Limb (tissue), 2 donors: ENCODE data around the gene WWOX.

Source experiments
- DNase-seq, 2 donors: peaks; one replicate each; pipeline ENCODE4 v3.0.0-alpha.2; 2016; ENCODE audit errors: extremely low spot score in 2 of 2

WWOX gene

DNA sequence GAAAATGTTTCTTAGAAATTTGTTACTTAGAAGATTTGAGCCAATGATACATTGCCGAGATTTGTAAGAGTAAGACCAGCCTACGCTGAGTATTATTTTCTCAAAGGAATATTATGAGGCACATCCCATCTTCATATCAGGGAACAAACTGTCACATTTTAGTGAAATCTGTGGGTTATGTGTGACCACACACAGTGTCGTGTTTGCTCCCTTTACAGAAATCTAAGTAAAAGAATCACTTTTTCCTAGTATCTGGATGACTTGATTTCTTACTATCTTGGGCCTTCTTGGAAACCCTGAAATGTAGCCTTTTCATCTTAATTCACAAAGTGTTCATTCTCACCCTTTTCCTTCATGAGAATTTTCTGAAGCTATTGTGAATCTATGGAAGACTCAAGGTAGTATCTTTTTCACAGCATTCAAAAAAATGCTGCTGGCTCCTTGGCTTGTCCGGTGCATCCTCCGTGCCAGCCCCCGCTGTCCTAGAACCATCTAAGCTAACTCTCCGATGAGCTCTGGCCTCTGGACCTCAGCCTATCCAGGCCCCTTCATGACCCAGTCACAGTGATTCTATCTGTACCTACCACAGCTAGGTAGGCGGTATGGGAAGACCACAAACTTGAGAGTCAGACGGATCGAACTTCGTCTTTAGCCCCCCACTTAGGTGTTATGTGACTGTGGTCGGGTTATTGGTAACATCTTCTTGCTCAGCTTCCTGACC, 976.8 kb downstream of the WWOX start:
- DNase-seq, result no peak

DNA sequence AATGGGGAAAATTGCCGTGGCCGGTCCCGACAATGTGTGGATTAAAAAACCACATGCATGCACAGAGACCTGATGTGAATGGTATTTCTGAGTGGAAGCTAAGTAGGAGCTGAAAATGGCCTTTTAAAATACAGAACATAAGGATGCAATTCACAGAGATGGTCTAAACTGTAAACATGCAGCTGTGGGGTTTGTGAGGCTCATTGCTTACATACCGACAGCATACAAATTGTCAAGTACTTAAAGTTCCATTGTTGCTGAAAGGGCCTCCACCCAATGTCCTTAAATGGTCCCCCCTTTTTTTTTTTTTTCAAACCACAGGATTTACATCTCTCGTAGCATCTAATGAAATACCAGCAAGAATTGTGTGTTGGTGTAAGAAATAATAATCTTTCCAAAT, 977.9 kb downstream of the WWOX start:
- DNase-seq, result no peak

DNA sequence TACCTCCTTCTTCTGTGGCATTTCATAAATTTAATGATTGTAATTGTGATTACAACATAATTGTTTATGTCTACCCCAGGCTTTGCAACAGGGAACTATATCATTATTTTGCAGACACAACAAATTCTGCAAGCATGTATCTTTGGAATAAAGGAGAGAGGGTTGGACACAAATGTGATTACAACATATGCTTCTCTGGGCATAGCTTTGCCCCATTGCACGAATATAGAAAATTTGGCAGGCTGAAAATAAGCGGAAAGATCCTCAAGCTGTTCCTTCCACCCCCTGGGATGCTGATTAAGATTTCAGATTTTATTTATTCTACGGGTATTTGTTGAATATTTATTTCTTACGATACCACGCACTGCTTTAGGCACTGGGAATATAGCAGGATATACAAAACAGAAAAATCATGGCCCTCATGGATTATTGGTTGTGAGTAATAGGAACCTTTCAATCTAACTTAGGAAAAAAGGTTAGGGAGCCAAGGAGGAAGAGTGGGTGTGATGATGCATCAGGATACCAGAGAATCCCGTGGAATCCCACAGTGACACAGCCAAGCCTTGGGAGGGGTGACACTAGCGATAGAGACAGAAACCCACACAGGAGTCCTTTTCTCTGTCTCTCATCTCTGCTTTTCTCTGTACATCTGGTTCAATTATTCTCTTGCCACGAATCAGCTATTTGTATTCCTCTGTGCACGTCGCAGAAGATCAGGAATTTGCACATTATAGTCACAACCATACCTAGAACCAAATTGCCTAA, 980.4 kb downstream of the WWOX start:
- no peak for DNase-seq

DNA sequence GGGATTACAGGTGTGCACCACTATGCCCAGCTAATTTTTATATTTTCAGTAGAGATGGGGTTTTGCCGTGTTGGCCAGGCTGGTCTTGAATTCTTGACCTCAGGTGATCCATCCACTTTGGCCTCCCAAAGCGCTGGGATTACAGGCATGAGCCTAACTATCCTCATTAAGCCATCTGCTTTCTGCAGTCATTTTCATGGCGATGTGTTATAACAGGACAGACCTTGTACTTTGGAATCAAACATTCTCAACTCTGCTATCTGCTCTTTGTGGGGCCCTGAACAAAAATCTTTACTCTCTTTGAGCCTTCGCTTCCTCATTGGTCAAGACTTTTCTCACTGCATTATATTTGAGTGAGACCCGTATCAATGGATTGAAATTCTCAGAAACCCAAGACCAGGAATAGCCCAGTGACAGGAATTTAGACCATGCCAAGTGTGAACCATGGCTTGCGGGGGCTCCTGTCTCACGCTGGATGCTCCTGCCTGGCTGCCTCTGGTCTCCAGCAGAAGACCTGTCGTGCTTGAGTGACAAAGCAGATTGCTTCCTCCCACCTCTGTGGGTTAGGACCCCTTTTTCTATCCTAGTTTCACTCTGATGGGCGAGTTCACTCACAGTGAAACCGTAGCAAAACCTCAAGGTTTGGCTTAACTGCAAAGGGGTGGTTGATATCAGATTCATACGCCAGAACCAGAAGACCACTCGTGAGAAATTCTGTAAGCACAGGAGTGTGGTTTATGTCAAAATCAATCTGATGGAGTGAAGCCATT, 982.0 kb downstream of the WWOX start:
- no peak for DNase-seq

DNA sequence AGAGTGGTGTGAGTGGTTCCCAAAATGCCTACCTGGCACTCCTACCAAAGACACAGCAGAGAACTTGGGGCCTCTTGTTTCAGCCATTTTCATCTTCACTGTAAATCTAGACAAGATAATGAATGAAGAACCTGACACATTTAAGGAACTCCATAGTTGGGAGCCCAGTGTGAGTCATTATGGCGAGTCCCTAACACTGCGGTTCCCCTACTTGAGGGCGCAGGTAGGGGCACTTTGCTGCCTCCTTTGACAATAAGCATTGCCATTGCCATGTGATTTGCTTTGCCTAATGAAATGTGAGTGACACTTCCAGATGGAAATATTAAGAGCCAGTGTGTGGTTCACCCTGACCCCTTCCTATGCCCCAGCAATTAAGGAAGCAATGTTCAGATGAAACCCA, 983.5 kb downstream of the WWOX start:
- DNase-seq, result no peak

DNA sequence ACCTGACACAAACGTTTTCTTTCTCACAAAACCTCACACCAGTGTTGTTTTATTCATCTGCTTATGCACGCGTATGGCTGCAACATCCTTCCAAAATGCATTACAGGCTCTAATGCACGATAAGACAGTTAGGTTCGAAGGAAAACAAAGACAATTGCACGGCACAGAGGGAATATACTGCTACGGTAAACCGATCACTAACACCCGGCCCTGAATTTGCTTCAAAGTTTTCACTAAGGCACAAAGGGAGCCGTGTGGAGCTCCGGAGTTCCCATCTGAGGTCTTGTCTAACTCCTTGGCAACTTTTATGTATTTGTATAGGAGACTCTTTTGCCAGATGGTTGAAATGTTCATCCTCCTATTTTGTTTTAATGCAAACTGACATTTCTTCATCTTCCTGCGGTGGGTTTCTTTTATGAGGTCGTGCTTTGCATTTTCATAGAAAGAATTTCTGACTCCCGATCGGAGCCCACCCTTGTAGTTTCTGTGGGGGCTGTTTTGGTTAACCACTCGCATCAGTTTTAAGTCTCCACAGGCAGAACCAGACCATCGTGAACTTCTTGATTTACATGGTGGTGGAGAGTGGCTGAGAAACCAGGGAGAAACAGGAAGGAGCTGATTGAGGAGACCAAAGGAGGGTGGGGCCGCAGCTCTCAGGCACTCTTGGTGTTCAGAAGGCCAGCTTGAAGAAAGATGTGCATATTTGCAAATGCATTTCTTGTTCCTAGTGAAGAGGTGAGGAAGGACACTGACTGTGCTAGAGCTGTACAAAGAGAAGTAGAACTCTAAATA, 984.2 kb downstream of the WWOX start:
- DNase-seq, result no peak

DNA sequence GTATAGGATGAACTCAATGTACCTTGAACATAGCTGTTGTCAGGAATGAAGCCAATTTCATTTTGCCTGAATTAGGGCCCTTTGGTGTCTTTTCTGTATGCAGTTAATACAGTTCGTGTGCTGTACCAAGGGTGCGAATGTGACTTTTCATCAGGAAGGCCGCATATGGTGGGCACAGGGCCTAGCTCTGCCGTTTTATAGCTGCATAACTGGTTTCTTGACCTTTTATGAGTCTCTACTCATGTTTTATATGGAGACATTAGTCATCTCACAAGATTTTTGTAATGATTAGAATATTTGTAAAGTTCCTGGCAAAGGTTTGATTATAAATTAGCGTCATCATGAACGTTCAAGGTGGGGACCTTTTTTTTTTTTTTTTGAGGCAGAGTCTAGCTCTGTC, 989.5 kb downstream of the WWOX start:
- DNase-seq, result no peak

DNA sequence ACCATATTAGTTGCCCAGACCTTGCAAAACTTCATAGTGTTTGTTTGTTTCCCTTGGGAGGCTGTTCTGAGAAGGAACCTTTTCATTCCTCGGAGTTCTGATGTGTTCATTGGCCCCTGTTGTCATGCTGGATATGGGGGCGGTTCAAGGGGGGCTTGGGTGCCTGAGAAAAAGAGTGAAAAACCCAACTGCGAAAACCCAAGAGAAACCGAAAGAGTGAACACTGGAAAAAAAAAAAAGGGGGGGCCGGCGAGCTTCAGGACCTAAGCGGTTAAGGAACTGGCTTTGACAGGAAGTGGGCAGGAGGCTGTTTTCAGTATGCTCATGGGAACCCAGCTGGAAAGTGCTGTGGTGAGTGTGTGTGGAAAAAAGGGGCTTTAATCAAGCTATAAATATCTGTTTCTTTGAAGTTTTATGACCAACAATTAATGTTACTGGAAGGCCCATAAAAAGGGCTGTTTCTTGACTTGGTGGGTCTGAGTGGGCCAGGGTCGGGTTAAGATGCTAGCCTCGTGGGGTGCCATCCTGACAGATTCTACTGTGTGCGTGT, 990.4 kb downstream of the WWOX start:
- no peak for DNase-seq

DNA sequence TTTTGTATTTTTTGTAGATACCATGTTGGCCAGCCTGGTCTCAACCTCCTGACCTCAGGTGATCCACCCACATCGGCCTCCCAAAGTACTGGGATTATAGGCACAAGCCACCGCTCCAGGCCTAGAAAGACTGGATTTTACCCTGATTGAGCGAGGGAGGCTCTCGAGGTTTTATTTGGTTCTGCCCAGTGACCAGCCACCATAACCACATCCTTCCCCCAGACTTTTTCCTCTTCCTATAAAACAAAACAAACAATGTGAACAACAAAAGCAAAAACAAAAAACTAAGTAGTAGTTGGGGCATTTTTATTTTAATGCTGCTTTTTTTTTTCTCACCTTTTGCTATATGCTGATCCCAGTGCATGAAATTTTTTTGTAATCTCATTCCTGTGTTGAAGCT, 991.5 kb downstream of the WWOX start:
- DNase-seq, result no peak

DNA sequence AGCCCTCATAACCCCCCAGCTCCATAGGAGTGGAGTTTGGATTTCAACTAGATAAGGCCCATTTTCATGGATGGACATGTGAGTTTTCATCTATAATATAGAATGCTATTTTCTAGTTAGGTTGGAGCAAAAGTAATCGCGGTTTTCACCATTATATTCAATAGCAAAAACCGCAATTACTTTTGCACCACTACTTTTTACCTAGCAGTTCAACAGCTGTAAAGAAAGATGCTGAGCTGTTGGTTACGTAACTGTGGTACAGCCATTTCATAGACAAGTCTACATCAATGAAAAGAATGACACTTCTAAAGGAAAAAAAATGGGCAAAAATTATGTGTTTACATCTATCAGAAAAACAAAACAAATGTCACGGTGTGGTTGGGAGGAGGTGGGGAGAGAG, 993.4 kb downstream of the WWOX start:
- no peak for DNase-seq

DNA sequence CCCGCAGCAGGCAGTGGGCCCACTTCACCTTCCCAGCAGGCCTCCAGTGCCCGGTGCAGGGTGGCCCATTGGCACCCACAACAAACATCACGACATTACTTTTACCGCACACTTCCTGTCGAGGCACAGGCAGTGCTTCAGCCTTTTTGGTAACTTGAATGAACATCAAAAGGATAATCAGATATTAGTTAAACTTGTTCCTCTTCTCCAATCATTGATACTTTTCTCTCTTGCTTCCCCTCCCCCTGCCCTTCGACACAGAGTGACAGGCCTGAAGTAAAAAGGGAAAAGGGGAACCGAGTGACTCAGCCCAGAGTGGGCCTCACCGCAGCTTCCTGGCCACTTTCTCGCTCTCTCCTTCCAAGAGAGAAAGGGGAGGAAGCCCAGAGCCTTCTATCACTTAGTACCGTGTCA, 994.1 kb downstream of the WWOX start:
- no peak for DNase-seq

DNA sequence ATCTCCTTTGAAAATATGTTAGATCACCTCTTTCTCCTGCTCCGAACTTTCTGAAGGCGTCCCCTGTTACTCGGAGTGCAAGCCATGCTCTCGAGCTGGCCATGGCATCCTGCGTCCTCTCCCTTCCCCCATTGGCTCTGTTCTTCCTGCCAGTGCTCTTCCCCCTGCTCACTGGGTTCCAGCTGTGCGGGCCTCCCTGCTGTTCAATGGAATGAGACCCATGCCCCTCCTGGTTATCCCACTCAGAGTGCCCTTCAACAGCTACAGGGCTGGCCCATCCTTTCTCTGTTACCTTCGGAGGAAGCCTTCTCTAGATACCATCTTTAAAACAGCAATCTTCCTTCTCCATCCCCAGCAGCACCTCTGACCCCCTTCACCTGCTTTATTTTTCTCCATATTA, 996.8 kb downstream of the WWOX start:
- DNase-seq, result no peak

DNA sequence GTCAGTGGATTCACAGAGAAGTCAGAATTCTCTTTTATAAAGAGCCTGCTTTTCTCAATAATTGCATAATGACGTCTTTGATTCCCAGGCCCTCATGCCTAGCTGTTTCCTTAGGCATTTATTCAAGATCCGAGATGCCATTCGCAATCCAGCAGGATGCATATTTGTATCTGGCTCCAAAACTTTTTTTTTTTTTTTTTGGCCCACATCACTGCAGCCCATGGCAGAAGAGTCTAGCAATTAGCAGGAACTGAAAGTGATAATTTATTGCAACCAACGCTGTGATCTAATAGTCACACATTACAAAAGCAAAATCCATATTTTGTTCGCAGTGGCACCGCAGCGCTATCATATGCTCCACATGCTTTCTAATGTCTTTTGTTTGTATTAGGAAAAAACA, 997.7 kb downstream of the WWOX start:
- DNase-seq, result no peak

DNA sequence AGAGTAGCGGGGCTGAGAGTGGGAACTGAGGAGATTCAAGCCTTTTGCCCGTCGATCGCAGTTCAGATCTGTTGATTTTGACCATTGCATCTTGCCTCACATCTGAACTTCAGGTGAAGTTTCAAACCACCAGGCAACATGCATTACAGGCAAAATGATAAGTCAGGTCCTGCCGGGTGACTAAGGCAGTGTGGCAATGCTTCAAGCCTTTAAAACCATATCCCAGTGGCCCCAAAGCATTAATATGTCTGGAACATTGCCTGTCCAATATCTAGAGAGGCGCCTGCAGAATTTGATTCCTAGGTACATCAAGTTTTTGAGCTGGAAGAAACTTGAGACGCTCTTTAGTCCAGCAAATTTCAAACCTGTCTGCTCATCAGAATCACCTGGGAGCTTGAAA, 998.3 kb downstream of the WWOX start:
- no peak for DNase-seq

DNA sequence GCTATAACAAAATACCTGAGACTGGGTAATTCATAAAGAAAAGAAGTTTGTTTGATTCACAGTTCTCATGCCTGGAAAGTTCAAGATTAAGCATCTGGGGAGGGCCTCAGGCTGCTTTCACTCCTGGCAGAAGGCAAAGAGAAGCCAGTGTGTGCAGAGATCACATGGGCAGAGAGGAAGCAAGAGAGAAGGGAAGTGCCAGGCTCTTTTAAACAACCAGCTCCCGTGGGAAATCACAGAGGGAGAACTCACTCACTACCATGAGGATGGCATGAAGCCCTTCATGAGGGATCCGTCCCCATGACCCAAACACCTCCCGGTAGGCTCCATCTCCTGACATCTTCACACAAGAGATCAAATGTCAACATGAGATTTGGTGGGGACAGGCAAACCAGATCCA, 999.5 kb downstream of the WWOX start:
- no peak for DNase-seq

DNA sequence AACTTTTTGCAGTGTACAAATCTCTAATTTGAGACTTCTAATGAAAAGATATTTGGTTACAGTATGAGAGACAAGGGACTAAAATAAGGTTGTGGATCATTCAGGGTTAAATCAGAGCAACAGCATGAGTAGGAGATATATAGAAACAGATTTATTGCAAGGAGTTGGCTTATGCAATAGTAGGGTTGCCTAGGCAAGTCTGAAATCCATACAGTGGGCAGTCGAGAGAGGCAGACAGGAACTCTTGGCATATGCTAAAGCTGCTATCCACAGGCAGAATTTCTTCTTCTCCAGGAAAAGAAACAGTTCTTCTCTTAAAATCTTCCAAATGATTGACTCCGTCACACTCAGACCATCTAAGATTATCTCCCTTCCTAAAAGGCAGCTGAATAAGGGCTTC, 1000.3 kb downstream of the WWOX start:
- no peak for DNase-seq

DNA sequence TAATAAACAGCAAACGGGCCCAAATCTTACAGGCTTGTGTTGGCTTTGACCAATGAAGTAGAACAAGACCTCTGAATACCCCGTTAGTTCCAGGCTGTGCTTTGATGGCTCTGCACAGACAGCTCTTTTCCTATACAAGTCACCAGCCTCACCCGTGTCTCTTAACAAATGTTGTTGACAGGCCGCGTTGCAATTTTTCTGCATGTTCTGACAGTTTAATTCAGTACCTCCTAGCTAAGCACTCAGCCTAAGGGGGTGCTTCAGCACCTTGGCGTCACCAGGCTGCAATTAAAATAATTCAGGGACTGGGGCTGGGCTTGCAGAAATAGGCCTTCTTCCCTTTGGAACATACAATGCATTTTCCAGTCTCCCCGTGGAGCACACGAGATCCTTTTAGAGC, 1001.0 kb downstream of the WWOX start:
- no peak for DNase-seq

DNA sequence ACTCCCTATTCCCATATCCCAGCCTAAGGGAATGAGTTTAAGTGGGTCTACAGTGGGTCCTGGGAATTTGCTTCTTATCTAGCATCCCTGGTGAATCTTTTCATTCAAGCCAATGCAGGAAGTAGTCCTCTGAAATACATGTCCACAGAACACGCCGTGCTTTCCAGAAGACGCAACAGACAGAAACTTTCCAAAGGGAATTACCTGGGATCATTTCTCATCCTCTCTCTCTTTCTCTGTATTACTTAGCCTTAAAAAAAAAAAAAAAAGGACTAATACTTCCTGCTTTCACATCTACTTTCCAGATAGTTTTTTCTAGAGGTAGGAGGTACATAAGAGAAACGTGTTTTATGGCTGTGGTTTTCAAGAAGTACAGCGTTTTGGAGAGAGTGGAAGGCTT, 1002.0 kb downstream of the WWOX start:
- no peak for DNase-seq

DNA sequence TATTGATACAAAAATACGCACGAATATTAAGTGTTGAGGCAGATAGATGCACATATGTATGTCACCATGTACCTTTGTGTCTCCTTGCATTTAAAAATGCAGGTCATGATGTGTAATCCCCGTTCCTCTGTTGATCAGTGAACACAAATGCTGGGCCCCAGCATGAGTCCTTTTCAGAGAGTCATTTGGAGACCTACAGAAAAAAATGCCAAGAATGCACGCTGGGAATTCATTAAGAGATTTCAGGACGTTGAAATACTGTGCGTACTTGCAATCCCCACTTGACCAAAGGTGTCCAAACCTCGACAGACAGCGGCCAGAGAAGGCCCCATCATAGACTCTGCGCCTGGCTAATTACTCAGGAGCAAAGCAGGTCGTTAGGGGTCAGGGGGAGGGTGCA, 1005.1 kb downstream of the WWOX start:
- no peak for DNase-seq

DNA sequence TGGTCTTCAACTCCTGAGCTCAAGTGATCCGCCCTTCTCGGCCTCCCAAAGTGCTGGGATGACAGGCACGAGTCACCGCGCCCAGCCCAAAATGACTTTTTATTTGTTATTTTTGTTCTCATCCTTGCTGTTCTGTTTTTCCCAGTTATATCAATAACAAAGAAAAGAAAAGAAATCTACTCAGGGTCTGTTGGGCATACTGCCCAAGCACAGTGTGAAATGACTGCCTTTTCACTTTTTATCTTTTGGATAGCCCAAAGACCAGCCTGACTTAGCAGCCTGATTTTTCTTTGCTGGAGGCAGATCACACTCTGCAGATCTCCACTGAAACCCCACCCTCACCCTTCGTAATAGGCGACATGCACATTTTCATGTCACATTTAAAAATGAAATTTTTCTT, 1007.8 kb downstream of the WWOX start:
- no peak for DNase-seq

DNA sequence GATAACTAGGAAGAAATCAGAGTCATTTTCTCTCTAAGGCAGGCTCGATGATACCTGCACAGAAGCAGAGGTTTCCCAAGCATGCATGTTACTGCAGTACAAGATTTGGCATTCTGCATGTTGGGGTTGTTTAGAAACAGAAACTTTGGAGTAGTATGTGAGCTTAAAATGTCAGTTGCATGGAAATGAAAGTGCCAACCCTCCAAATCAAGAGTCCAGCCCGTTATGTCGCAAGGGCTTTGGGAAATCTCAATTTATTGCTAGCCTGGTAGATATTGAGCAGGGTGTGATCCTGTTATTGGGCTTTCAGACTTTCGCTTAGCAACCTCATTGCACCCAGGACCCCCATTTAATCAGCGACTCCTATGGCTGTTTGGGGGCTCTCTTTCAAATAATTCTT, 1010.3 kb downstream of the WWOX start:
- DNase-seq, result no peak
